AG10803 (cell line): ENCODE data around the gene CYB561D2.

Experiments used
- DNase-seq: peaks from one replicate; pipeline ENCODE4 v3.0.0; 2010; ENCODE audit warnings: low read depth
- H3K4me3 ChIP-seq: 2 replicates; pipeline ENCODE4 v1.5.1; 2011; ENCODE audit warnings: mild to moderate bottlenecking, low read length, control low read depth
- TF ChIP-seq, protein P1 (sequence below): conservative IDR thresholded peaks from 2 replicates; pipeline ENCODE4 v1.5.1; 2011; ENCODE audit warnings: mild to moderate bottlenecking, low read length, control low read depth, inconsistent platforms

CYB561D2 gene

DNA sequence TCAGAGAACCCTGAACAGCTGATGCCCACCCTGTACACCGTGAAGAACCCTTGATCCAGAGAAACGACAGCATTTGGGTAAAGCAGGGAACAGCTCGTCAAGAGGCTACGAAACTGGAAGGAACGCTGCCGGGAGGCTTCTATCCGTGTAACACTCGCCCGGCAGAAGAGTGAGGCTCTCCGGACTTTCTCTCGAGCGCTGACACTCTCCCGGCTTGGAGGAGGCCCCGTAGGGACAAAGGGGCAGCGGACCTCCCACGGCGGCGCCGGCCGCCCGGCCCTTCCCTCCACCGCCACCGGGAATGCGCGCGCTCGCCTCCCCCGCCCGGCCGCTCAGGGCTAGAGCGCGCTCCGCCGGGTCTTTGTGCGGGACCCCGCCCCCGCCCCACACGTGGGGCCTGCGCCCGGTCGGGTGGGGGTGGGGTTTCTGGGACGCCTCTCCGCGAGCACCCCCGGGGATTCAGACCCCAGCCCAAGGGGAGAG, 29.8 kb upstream of the CYB561D2 start:
- TF ChIP-seq, protein P1, sequence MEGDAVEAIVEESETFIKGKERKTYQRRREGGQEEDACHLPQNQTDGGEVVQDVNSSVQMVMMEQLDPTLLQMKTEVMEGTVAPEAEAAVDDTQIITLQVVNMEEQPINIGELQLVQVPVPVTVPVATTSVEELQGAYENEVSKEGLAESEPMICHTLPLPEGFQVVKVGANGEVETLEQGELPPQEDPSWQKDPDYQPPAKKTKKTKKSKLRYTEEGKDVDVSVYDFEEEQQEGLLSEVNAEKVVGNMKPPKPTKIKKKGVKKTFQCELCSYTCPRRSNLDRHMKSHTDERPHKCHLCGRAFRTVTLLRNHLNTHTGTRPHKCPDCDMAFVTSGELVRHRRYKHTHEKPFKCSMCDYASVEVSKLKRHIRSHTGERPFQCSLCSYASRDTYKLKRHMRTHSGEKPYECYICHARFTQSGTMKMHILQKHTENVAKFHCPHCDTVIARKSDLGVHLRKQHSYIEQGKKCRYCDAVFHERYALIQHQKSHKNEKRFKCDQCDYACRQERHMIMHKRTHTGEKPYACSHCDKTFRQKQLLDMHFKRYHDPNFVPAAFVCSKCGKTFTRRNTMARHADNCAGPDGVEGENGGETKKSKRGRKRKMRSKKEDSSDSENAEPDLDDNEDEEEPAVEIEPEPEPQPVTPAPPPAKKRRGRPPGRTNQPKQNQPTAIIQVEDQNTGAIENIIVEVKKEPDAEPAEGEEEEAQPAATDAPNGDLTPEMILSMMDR: no peak
- peak overlapping the region; percentile 71 for H3K4me3 ChIP-seq
- peak; percentile 50 for DNase-seq

DNA sequence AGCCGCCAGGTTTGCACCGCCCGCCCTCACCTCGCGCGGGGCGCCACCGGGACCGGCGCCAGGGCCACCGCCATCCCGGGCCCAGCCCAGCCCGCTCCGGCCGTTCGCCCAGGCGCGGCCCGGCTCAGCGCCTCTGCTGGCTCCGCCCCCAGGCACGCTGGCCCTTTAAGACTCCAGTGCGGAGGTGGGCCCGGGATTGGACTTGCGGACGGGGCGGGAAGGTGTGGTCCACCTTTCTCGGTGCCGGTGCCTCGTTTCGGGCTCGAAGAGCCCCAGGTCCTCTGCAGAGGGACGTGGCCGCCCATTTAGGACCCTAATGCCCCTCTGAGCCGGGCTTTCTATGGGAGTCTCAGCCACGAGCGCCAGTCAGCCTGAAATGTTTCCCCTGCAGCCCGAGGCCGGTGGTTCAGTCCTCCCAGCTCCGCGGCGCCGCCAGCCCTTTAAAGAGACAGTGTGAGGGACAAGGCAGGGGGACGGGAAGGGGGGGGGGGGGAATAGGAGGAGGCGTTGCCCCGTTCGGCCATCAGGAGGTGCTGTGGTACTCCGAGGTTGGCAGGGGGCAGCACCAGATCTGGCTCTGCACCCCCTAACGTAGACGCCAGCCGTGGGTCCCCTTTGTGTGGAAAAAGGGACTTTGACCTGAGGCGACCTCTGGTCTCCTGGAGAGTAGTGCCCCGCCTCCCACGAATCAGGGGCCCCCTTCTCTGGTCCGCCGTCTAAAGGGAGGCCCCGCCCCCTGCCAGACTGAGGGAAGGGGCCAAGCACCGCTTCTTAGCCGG, 29.1 kb upstream of the CYB561D2 start:
- peak overlapping the region; percentile 71 for H3K4me3 ChIP-seq
- DNase-seq: peak; percentile 84
- TF ChIP-seq, protein P1: peak; percentile 42

DNA sequence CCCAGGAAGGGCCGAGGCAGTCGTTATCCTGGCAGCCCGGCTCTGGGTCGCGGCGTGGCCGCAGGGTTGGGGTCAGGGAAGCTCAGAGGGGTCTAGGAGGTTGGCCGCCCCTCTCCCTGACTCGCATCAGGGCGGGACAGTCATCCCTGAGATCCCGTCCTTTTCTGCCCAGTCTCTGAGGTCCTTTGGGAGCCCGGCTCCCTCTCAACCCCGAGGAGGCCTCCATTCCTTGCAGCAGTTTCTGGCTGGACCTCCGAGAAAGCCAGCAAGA, 28.6 kb upstream of the CYB561D2 start:
- no peak for DNase-seq
- TF ChIP-seq, protein P1: no peak
- peak overlapping the region; percentile 71 for H3K4me3 ChIP-seq

DNA sequence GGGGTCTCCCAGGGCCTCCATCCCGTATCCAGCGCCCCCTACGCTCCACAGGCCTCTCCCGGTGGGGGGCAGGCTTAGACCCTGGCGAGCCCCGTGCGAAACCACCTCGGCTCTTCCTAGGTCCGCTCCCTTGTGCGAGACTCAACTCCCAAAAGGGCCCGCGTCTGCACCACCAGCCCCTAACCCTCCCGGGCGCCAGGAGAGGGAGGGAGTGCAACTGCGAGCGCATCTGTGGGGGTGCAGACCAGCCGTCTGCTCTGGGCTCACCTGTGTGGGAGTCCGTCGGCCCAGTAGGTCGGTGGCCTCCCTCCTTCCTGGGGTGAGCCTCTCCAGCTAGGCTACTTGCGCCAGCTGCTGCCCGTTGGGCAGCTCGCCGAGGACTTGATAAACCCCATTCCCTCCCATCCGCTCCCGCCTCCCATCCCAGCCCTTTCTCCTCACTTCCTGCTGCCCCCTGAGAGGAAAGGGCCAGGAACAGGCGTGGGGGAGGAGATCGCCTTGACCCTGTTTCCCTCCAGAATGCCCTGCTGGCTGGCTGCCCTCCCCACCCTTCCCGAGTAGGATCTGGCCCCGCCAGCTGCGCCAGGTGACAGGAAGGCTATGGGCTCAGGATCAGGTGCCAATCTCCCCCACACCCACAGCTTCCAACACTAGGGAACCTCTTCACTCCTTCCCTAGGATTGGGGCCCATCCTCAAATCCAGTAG, 28.1 kb upstream of the CYB561D2 start, which contains the start of gene HYAL2:
Gene HYAL2, minus strand, starts transcription at position 360 of the 706 bp plus-strand sequence. CDS start 2,256 bp downstream, outside the sequence.
- no peak for DNase-seq
- H3K4me3 ChIP-seq: peak within 1 kb of the TSS; percentile 71
- TF ChIP-seq, protein P1: no peak

DNA sequence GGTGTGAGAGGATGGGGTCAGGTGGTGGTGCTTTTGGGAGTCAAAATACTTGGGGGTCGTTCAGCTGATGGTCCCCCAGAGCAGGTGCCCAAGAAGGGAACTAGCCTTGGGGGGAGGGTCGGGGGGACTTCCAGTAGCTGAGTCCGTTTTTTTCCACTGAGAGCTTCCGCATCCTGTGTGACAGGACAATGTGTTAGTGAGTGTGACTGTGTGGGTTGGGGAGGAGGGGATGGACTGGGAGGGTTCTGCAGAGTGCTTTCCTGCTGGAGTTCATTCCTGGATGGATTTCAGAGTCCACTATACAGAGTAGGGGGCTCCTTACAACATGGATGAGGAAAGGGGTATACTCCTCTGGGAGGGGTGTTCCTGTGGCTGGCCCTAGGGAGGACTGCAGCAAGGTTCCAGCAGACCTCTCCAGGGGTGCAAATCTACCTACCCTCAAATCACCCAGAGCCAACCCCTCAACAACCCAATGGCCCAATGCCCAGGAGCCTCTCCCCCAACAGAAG, 27.5 kb upstream of the CYB561D2 start:
- H3K4me3 ChIP-seq: no peak overlapping the region
- DNase-seq: no peak
- TF ChIP-seq, protein P1: no peak

DNA sequence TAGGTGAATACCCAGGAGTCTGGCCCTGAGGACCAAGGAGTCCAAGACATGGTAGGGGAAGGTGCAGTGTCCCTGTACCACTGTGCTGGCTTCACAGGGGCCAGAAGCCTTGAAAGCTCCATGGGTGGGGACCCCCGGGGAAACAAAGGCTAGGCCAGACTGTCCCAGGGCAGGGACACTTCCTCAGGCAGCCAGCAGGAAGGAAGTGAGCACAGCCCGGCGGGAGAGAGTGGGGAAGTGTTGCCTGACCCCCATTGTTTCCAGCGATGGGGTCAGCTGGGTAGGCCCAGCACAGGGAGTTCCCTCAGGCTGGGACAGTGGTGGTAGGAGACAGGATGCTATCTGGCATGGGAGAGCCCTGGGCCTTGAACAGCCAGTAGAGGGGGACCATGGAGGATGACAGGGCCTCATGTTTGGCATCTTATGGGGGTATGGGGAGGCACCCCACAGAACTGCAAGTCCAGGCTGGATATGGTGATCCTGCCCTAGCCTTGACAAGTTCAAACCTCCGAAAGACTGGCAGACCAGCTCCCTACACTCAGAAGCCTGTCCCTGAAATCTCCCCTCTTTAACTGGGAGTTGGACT, 27.0 kb upstream of the CYB561D2 start:
- no peak for DNase-seq
- no peak overlapping the region for H3K4me3 ChIP-seq
- TF ChIP-seq, protein P1: no peak
